HG03196 (cell line): ENCODE results near the gene ZRANB1.

ENCODE experiments used
- ATAC-seq: cut with Tn5 transposase; IDR thresholded peaks from one replicate; pipeline ENCODE4 v1.9.1; 2021; ENCODE audit not compliant: unreplicated experiment

ZRANB1 gene

GRCh38 chr10:124993345-124993708 is 51.4 kb downstream of the ZRANB1 start:
- no peak for ATAC-seq

- no peak for ATAC-seq
These were observed 52.0 kb downstream of the ZRANB1 start for GRCh38 chr10:124993736-124994451.

GRCh38 chr10:124994573-124995473 is 52.9 kb downstream of the ZRANB1 start:
- ATAC-seq: no peak

- ATAC-seq: no peak
These were observed 53.7 kb downstream of the ZRANB1 start for GRCh38 chr10:124995605-124996004.

- ATAC-seq: no peak
These were observed 54.4 kb downstream of the ZRANB1 start for GRCh38 chr10:124996127-124996853.

- ATAC-seq: no peak
These were observed 54.9 kb downstream of the ZRANB1 start for GRCh38 chr10:124996854-124997215.

GRCh38 chr10:124997306-124997705 is 55.4 kb downstream of the ZRANB1 start:
- ATAC-seq: no peak

GRCh38 chr10:124997771-124998623 is 56.1 kb downstream of the ZRANB1 start:
- no peak for ATAC-seq

GRCh38 chr10:124998624-124999291 is 56.8 kb downstream of the ZRANB1 start:
- no peak for ATAC-seq

- ATAC-seq: no peak
These were observed 57.8 kb downstream of the ZRANB1 start for GRCh38 chr10:124999433-125000365.

GRCh38 chr10:125000366-125001312 is 58.7 kb downstream of the ZRANB1 start:
- no peak for ATAC-seq

- ATAC-seq: no peak
These were observed 59.6 kb downstream of the ZRANB1 start for GRCh38 chr10:125001313-125002046.

- no peak for ATAC-seq
These were observed 60.1 kb downstream of the ZRANB1 start for GRCh38 chr10:125002047-125002422.

GRCh38 chr10:125002423-125003145 is 60.7 kb downstream of the ZRANB1 start:
- ATAC-seq: no peak

- no peak for ATAC-seq
These were observed 61.4 kb downstream of the ZRANB1 start for GRCh38 chr10:125003146-125003900.

- ATAC-seq: no peak
These were observed 62.1 kb downstream of the ZRANB1 start for GRCh38 chr10:125003901-125004467.
